ENCODE results near the gene CCDC89.

GRCh38 chr11:85718991-85719807 lies 33.2 kb upstream of the CCDC89 start:
- no peak for TF ChIP-seq CTCF (IDR thresholded peaks at IDR 0.05)
- no peak for TF ChIP-seq EZH2 (IDR thresholded peaks at IDR 0.05; ENCODE audit: borderline replicate concordance, insufficient read depth, low read depth, low read length, poor library complexity, severe bottlenecking)
